ENCODE measurements around the gene NOC2L.

Gene NOC2L

GRCh38 chr1:920521-920920 lies 38.5 kb downstream of the NOC2L start:
- Histone ChIP-seq H3K4me3 (ENCODE audit: insufficient read depth, low read depth, low read length, poor library complexity, severe bottlenecking) (no peak overlapping the region), H3K27ac (ENCODE audit: insufficient read depth, low read length, poor library complexity, severe bottlenecking) (no peak overlapping the region), H3K4me1 (ENCODE audit: control insufficient read depth, insufficient read depth, low read length, poor library complexity, severe bottlenecking) (peaks cover 30% of the 10 kb centered on the region), H3K27me3 (replicated peaks; ENCODE audit: control insufficient read depth, insufficient read depth, low read length, poor library complexity, severe bottlenecking) (peaks cover 30% of the 10 kb centered on the region), H3K9me3 (ENCODE audit: control insufficient read depth, low read length) (no peaks in the 10 kb centered on the region), H3K36me3 (ENCODE audit: control insufficient read depth, insufficient read depth, low read length) (no peaks in the 10 kb centered on the region)
- no peak for DNase-seq

GRCh38 chr1:920010-920409 lies 39.0 kb downstream of the NOC2L start:
- Histone ChIP-seq H3K4me1 (ENCODE audit: control insufficient read depth, insufficient read depth, low read length, poor library complexity, severe bottlenecking) (peaks cover 27% of the 10 kb centered on the region), H3K27me3 (replicated peaks; ENCODE audit: control insufficient read depth, insufficient read depth, low read length, poor library complexity, severe bottlenecking) (peaks cover 28% of the 10 kb centered on the region), H3K36me3 (ENCODE audit: control insufficient read depth, insufficient read depth, low read length) (no peaks in the 10 kb centered on the region), H3K27ac (ENCODE audit: insufficient read depth, low read length, poor library complexity, severe bottlenecking) (no peak overlapping the region), H3K9me3 (ENCODE audit: control insufficient read depth, low read length) (no peaks in the 10 kb centered on the region), H3K4me3 (ENCODE audit: insufficient read depth, low read depth, low read length, poor library complexity, severe bottlenecking) (no peak overlapping the region)
- DNase-seq: no peak

GRCh38 chr1:919271-919872 lies 39.7 kb downstream of the NOC2L start:
- H3K27me3 ChIP-seq (replicated peaks; ENCODE audit: control insufficient read depth, insufficient read depth, low read length, poor library complexity, severe bottlenecking): peaks cover 22% of the 10 kb centered on the region
- no peak overlapping the region for H3K27ac ChIP-seq (ENCODE audit: insufficient read depth, low read length, poor library complexity, severe bottlenecking)
- DNase-seq: no peak
- H3K4me1 ChIP-seq (ENCODE audit: control insufficient read depth, insufficient read depth, low read length, poor library complexity, severe bottlenecking): peaks cover 22% of the 10 kb centered on the region
- H3K9me3 ChIP-seq (ENCODE audit: control insufficient read depth, low read length): no peaks in the 10 kb centered on the region
- H3K36me3 ChIP-seq (ENCODE audit: control insufficient read depth, insufficient read depth, low read length): no peaks in the 10 kb centered on the region
- no peak overlapping the region for H3K4me3 ChIP-seq (ENCODE audit: insufficient read depth, low read depth, low read length, poor library complexity, severe bottlenecking)

- Histone ChIP-seq H3K4me1 (ENCODE audit: control insufficient read depth, insufficient read depth, low read length, poor library complexity, severe bottlenecking) (peaks cover 22% of the 10 kb centered on the region), H3K36me3 (ENCODE audit: control insufficient read depth, insufficient read depth, low read length) (no peaks in the 10 kb centered on the region), H3K9me3 (ENCODE audit: control insufficient read depth, low read length) (no peaks in the 10 kb centered on the region), H3K27me3 (replicated peaks; ENCODE audit: control insufficient read depth, insufficient read depth, low read length, poor library complexity, severe bottlenecking) (peaks cover 22% of the 10 kb centered on the region), H3K4me3 (ENCODE audit: insufficient read depth, low read depth, low read length, poor library complexity, severe bottlenecking) (no peak overlapping the region), H3K27ac (ENCODE audit: insufficient read depth, low read length, poor library complexity, severe bottlenecking) (no peak overlapping the region)
- no peak for DNase-seq
These were observed 40.2 kb downstream of the NOC2L start for GRCh38 chr1:918843-919242.

- H3K27ac ChIP-seq (ENCODE audit: insufficient read depth, low read length, poor library complexity, severe bottlenecking): no peak overlapping the region
- no peaks in the 10 kb centered on the region for H3K36me3 ChIP-seq (ENCODE audit: control insufficient read depth, insufficient read depth, low read length)
- DNase-seq: no peak
- H3K4me1 ChIP-seq (ENCODE audit: control insufficient read depth, insufficient read depth, low read length, poor library complexity, severe bottlenecking): peaks cover 19% of the 10 kb centered on the region
- H3K27me3 ChIP-seq (replicated peaks; ENCODE audit: control insufficient read depth, insufficient read depth, low read length, poor library complexity, severe bottlenecking): peaks cover 20% of the 10 kb centered on the region
- no peaks in the 10 kb centered on the region for H3K9me3 ChIP-seq (ENCODE audit: control insufficient read depth, low read length)
- no peak overlapping the region for H3K4me3 ChIP-seq (ENCODE audit: insufficient read depth, low read depth, low read length, poor library complexity, severe bottlenecking)
These were observed 40.7 kb downstream of the NOC2L start for GRCh38 chr1:918353-918752.

- H3K27me3 ChIP-seq (replicated peaks; ENCODE audit: control insufficient read depth, insufficient read depth, low read length, poor library complexity, severe bottlenecking): peaks cover 13% of the 10 kb centered on the region
- peaks cover 13% of the 10 kb centered on the region for H3K4me1 ChIP-seq (ENCODE audit: control insufficient read depth, insufficient read depth, low read length, poor library complexity, severe bottlenecking)
- no peak overlapping the region for H3K27ac ChIP-seq (ENCODE audit: insufficient read depth, low read length, poor library complexity, severe bottlenecking)
- H3K4me3 ChIP-seq (ENCODE audit: insufficient read depth, low read depth, low read length, poor library complexity, severe bottlenecking): no peak overlapping the region
- DNase-seq: no peak
- no peaks in the 10 kb centered on the region for H3K36me3 ChIP-seq (ENCODE audit: control insufficient read depth, insufficient read depth, low read length)
- no peaks in the 10 kb centered on the region for H3K9me3 ChIP-seq (ENCODE audit: control insufficient read depth, low read length)
These were observed 41.5 kb downstream of the NOC2L start for GRCh38 chr1:917466-918091.

GRCh38 chr1:917076-917459 lies 42.0 kb downstream of the NOC2L start:
- H3K4me3 ChIP-seq (ENCODE audit: insufficient read depth, low read depth, low read length, poor library complexity, severe bottlenecking): no peak overlapping the region
- H3K9me3 ChIP-seq (ENCODE audit: control insufficient read depth, low read length): no peaks in the 10 kb centered on the region
- peaks cover 13% of the 10 kb centered on the region for H3K4me1 ChIP-seq (ENCODE audit: control insufficient read depth, insufficient read depth, low read length, poor library complexity, severe bottlenecking)
- no peak overlapping the region for H3K27ac ChIP-seq (ENCODE audit: insufficient read depth, low read length, poor library complexity, severe bottlenecking)
- H3K36me3 ChIP-seq (ENCODE audit: control insufficient read depth, insufficient read depth, low read length): no peaks in the 10 kb centered on the region
- H3K27me3 ChIP-seq (replicated peaks; ENCODE audit: control insufficient read depth, insufficient read depth, low read length, poor library complexity, severe bottlenecking): peaks cover 13% of the 10 kb centered on the region
- DNase-seq: no peak

- peaks cover 7% of the 10 kb centered on the region for H3K27me3 ChIP-seq (replicated peaks; ENCODE audit: control insufficient read depth, insufficient read depth, low read length, poor library complexity, severe bottlenecking)
- no peaks in the 10 kb centered on the region for H3K36me3 ChIP-seq (ENCODE audit: control insufficient read depth, insufficient read depth, low read length)
- no peak for DNase-seq
- no peak overlapping the region for H3K4me3 ChIP-seq (ENCODE audit: insufficient read depth, low read depth, low read length, poor library complexity, severe bottlenecking)
- no peaks in the 10 kb centered on the region for H3K9me3 ChIP-seq (ENCODE audit: control insufficient read depth, low read length)
- peaks cover 13% of the 10 kb centered on the region for H3K4me1 ChIP-seq (ENCODE audit: control insufficient read depth, insufficient read depth, low read length, poor library complexity, severe bottlenecking)
- no peak overlapping the region for H3K27ac ChIP-seq (ENCODE audit: insufficient read depth, low read length, poor library complexity, severe bottlenecking)
These were observed 42.6 kb downstream of the NOC2L start for GRCh38 chr1:916173-917075.

GRCh38 chr1:915295-916172 lies 43.5 kb downstream of the NOC2L start:
- Histone ChIP-seq H3K27me3 (replicated peaks; ENCODE audit: control insufficient read depth, insufficient read depth, low read length, poor library complexity, severe bottlenecking) (peaks cover 5% of the 10 kb centered on the region), H3K27ac (ENCODE audit: insufficient read depth, low read length, poor library complexity, severe bottlenecking) (no peak overlapping the region), H3K9me3 (ENCODE audit: control insufficient read depth, low read length) (no peaks in the 10 kb centered on the region), H3K4me1 (ENCODE audit: control insufficient read depth, insufficient read depth, low read length, poor library complexity, severe bottlenecking) (peaks cover 4% of the 10 kb centered on the region), H3K36me3 (ENCODE audit: control insufficient read depth, insufficient read depth, low read length) (no peaks in the 10 kb centered on the region), H3K4me3 (ENCODE audit: insufficient read depth, low read depth, low read length, poor library complexity, severe bottlenecking) (no peak overlapping the region)
- no peak for DNase-seq

Measured in effector memory CD4-positive, alpha-beta T cell (primary cell).